ENCODE results near the gene CNN2. TPM values are rescaled to one million over a fixed set of nuclear protein-coding genes. Genes with fewer than 3 reads are reported as not detected.

The CNN2 gene
- total RNA-seq, 1 donor from 2014 or later = 120 TPM

DNA sequence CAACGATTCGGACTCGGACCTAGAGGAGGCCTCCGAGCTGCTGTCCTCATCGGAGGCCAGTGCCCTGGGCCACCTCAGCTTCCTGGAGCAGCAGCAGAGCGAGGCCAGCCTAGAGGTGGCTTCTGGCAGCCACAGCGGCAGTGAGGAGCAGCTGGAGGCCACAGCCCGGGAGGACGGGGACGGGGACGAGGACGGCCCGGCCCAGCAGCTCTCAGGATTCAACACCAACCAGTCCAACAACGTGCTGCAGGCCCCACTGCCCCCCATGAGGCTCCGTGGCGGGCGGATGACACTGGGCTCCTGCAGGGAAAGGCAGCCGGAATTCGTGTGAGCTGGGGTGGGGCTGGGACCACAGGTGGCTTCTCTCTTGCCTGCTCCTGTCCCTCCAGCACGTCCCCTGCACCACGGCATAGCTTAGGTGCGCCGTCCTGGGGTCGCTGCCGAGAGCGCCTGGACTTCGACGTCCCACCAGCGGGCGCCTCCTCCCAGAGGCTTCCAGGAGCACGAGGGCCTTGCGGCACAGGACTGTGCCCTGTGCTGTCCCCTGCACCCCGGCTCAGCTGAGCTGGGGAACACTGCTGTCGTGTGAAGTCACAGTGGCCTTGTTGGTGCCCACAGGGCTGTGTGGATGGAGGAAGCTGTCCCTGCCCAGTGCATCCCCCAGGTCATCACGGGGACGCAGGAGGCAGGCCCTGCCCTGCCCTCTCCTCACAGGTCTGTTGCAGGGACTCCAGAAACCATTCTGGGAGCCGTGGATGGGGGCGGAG is 59.5 kb downstream of the CNN2 start:
- intact Hi-C loops (cut with DNase I) = no loop called here
- no peak for DNase-seq (ENCODE audit: low spot score)
- ATAC-seq = no peak

DNA sequence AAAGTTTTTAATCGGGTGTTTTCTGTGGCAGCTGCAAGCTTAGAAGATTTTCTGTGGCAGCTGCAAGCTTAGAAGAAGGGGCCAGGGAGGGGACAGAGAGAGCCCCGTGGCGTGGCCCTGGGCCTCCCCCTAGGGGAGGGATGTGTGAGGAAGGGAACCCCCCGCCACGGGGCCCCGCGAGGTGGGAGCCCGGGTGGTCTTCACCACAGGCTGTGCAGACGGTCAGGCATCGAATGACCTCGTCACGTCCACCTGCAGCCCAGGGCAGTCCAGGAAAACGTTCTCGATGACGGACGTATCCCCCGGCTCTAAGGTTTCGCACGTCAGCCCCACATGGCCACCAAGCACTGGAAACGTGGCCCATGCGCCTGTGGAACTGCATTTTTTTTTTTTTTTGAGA is 60.2 kb downstream of the CNN2 start:
- DNase-seq (ENCODE audit: low spot score) = no peak
- ATAC-seq = no peak
- intact Hi-C loops (cut with DNase I) = no loop called here

- intact Hi-C loops (cut with DNase I) = no loop called here
- DNase-seq (ENCODE audit: low spot score) (no peak), ATAC-seq (peak; percentile 86)
Observed at GRCh38 chr19:1087813-1088415, 61.5 kb downstream of the CNN2 start.

DNA sequence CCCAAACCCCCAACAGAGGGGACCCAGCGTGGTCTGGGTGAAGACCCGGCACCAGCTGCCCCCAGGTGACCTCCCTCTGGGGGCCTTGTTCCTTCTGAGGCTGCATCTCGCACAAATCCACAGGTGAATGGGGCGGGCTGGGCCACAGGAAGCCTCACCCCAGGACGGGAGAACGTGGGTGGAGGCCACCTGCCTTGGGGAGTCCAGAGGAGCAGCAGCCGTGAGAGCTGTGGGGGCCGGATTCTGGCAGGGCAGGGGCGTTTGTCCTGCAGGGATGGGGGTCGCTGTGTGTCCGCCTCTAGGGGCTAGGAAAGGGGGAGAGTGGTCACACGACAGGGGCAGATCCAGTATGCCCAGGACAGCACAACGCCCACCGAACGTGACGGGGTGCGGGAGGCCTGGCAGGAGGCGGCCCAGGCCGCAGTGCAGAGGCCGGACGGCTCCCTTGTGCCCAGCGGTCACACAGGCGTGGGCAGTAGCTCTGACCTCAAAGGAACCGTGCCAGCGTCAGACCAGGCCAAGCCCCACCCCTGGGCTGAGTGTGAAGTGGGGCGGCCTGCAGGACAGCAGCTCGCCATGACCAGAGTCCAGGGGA is 62.1 kb downstream of the CNN2 start:
- intact Hi-C loops (cut with DNase I) = no loop called here
- ATAC-seq (peak; percentile 51), DNase-seq (ENCODE audit: low spot score) (no peak)

Other genes with a start within 250 kb of the CNN2 start
- gene PTBP1, start 229.2 kb upstream of the CNN2 start, total RNA-seq = 217 TPM
- gene PLPPR3, start 204.7 kb upstream of the CNN2 start, total RNA-seq = not detected
- 1.9 TPM for gene AZU1, start 198.8 kb upstream of the CNN2 start, total RNA-seq
- 0.71 TPM for gene PRTN3, start 185.6 kb upstream of the CNN2 start, total RNA-seq
- 2.1 TPM for gene ELANE, start 174.3 kb upstream of the CNN2 start, total RNA-seq
- gene CFD, start 166.9 kb upstream of the CNN2 start, total RNA-seq = 405 TPM
- 55.7 TPM for gene MED16, start 133.4 kb upstream of the CNN2 start, total RNA-seq
- gene RNU6-9, start 133.1 kb upstream of the CNN2 start, total RNA-seq = not detected
- gene R3HDM4, start 113.4 kb upstream of the CNN2 start, total RNA-seq = 48.9 TPM
- not detected for gene KISS1R, start 109.3 kb upstream of the CNN2 start, total RNA-seq
- gene ARID3A, start 100.6 kb upstream of the CNN2 start, total RNA-seq = 13.6 TPM
- gene WDR18, start 42.3 kb upstream of the CNN2 start, total RNA-seq = 20.3 TPM
- not detected for gene GRIN3B, start 26.2 kb upstream of the CNN2 start, total RNA-seq
- 146 TPM for gene TMEM259, start 5.5 kb upstream of the CNN2 start, total RNA-seq
- not detected for gene RNU6-2, start 5.1 kb upstream of the CNN2 start, total RNA-seq
- 17.3 TPM for gene ABCA7, start 13.5 kb downstream of the CNN2 start, total RNA-seq
- 26.2 TPM for gene ARHGAP45, start 40.6 kb downstream of the CNN2 start, total RNA-seq
- 99.8 TPM for gene POLR2E, start 68.8 kb downstream of the CNN2 start, total RNA-seq
- 239 TPM for gene GPX4, start 77.4 kb downstream of the CNN2 start, total RNA-seq
- 131 TPM for gene SBNO2, start 147.7 kb downstream of the CNN2 start, total RNA-seq
- gene STK11, start 179.2 kb downstream of the CNN2 start, total RNA-seq = 57.2 TPM
- 2.9 TPM for gene CBARP, start 211.4 kb downstream of the CNN2 start, total RNA-seq
- 90.9 TPM for gene ATP5F1D, start 215.1 kb downstream of the CNN2 start, total RNA-seq
- 117 TPM for gene MIDN, start 222.0 kb downstream of the CNN2 start, total RNA-seq
- 550 TPM for gene CIRBP, start 242.7 kb downstream of the CNN2 start, total RNA-seq
- gene FAM174C, start 248.9 kb downstream of the CNN2 start, total RNA-seq = 21.4 TPM